ENCODE results near the gene CNOT10. TPM values are rescaled to one million over a fixed set of nuclear protein-coding genes. Genes with fewer than 3 reads are reported as not detected.
"Not testable (repeated sequence)": the region's sequence is repeated elsewhere in the genome, so short reads cannot be mapped to it uniquely, and the experiment has no call there.

Gene CNOT10
- total and polyA plus RNA-seq, 4 donors = 10.0 to 38.3 (median 29.0) TPM

DNA sequence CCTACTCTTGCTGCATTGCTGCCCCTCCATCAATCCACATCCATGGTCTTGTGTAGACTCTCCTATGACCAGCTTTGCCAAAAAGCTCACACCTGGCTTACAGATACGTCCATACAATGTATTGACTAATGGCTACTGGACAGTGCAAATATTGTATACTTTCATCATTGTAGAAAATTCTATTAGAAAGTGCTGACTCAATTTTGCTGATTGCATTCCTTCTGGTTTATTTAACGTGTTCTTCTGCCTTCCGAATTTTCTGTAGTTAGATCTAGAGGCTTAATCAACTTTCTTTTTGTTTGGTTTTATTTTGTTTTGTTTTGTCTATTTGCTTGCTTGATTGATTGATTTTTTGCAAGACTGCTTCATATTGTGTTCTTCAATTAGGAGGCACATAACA lies 29.8 kb upstream of the CNOT10 start:
- ATAC-seq (ENCODE audit: low FRiP score) = no peak
- WGBS, 2 donors = 87 to 91% methylated on average over 3 of the region's 3 CpGs
- Histone ChIP-seq H3K27me3 (ENCODE audit: control insufficient read depth in 1 of 2, insufficient read depth in 2 of 2, low read length in 1 of 2) (no peaks in the 10 kb centered on the region), H3K9me3 (ENCODE audit: control insufficient read depth, low read length) (no peaks in the 10 kb centered on the region), H3K36me3 (ENCODE audit: control insufficient read depth in 1 of 2, insufficient read depth in 2 of 2, low read length in 1 of 2) (no peaks in the 10 kb centered on the region), H3K4me3 (ENCODE audit: low read length in 2 of 2) (no peak overlapping the region), H3K4me1 (ENCODE audit: control insufficient read depth in 1 of 2, insufficient read depth in 2 of 2, low read length in 2 of 2) (no peaks in the 10 kb centered on the region), H3K27ac (ENCODE audit: low read depth in 1 of 2, low read length in 2 of 2) (no peak overlapping the region)
- no peak for DNase-seq
- intact Hi-C loops (cut with DNase I) = no loop called here

DNA sequence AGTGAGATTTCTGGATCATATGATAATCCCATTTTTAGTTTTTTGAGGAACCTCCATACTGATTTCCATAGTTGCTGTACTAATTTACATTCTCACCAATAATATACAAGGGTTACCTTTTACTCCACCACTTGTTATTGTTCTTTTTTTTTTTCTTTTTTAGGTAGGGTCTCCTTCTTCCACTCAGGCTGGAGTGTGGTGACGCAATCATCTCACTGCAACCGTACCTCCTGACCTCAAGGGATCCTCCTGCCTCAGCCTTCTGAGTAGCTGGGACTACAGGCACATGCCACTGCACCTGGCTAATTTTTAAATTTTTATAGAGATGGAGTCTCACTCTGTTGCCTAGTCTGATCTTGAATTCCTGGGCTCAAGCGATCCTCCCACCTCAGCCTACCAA lies 24.4 kb upstream of the CNOT10 start:
- H3K4me1 ChIP-seq (ENCODE audit: control insufficient read depth in 1 of 2, insufficient read depth in 2 of 2, low read length in 2 of 2) = no peaks in the 10 kb centered on the region
- H3K27ac ChIP-seq (ENCODE audit: low read depth in 1 of 2, low read length in 2 of 2) = no peak overlapping the region
- DNase-seq (no peak), ATAC-seq (ENCODE audit: low FRiP score) (no peak)
- no peaks in the 10 kb centered on the region for H3K36me3 ChIP-seq (ENCODE audit: control insufficient read depth in 1 of 2, insufficient read depth in 2 of 2, low read length in 1 of 2)
- H3K9me3 ChIP-seq (ENCODE audit: control insufficient read depth, low read length) = no peaks in the 10 kb centered on the region
- WGBS, 2 donors = 82 to 96% methylated on average over 3 of the region's 3 CpGs
- H3K27me3 ChIP-seq (ENCODE audit: control insufficient read depth in 1 of 2, insufficient read depth in 2 of 2, low read length in 1 of 2) = no peaks in the 10 kb centered on the region
- intact Hi-C loops (cut with DNase I) = no loop called here
- no peak overlapping the region for H3K4me3 ChIP-seq (ENCODE audit: low read length in 2 of 2)

DNA sequence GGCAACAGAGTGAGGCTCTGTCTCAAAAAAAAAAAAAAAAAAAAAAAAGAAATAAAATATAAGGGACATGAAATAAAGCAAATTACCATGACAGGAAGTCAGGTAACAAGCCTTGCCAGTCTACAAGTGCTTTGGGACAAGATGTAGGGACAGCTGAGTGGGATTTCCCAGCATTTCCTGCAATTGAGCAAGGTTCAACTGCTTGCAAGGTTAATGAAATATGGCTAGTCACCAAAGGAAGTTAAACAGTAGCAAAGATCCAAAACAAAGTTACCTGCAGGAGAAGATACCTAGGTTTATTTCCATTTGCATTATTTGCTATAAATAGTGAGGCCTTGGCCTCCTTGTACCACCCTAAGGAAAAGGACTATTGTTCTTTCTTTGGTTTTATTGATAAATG lies 22.3 kb upstream of the CNOT10 start:
- Histone ChIP-seq H3K4me1 (ENCODE audit: control insufficient read depth in 1 of 2, insufficient read depth in 2 of 2, low read length in 2 of 2) (no peaks in the 10 kb centered on the region), H3K9me3 (ENCODE audit: control insufficient read depth, low read length) (no peaks in the 10 kb centered on the region), H3K4me3 (ENCODE audit: low read length in 2 of 2) (no peak overlapping the region), H3K36me3 (ENCODE audit: control insufficient read depth in 1 of 2, insufficient read depth in 2 of 2, low read length in 1 of 2) (no peaks in the 10 kb centered on the region), H3K27me3 (ENCODE audit: control insufficient read depth in 1 of 2, insufficient read depth in 2 of 2, low read length in 1 of 2) (no peaks in the 10 kb centered on the region), H3K27ac (ENCODE audit: low read depth in 1 of 2, low read length in 2 of 2) (no peak overlapping the region)
- intact Hi-C loops (cut with DNase I) = no loop called here
- ATAC-seq (ENCODE audit: low FRiP score) = no peak
- DNase-seq = no peak

DNA sequence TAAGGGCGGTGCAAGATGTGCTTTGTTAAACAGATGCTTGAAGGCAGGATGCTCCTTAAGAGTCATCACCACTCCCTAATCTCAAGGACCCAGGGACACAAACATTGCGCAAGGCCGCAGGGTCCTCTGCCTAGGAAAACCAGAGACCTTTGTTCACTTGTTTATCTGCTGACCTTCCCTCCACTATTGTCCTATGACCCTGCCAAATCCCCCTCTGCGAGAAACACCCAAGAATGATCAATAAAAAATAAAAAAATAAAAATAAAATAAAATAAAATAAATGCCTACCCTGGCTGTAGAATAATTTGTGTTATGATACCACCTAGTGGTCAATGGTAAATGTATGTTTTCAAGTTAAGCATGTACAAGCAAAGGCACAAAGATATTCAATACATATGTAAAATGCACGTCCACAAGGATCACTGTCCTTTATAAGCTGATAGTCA lies 20.3 kb upstream of the CNOT10 start:
- 46 to 53% methylated on average over 5 of the region's 5 CpGs for WGBS, 2 donors
- DNase-seq; H3K36me3 ChIP-seq (ENCODE audit: control insufficient read depth in 1 of 2, insufficient read depth in 2 of 2, low read length in 1 of 2); H3K27me3 ChIP-seq (ENCODE audit: control insufficient read depth in 1 of 2, insufficient read depth in 2 of 2, low read length in 1 of 2); H3K4me3 ChIP-seq (ENCODE audit: low read length in 2 of 2); H3K9me3 ChIP-seq (ENCODE audit: control insufficient read depth, low read length); H3K4me1 ChIP-seq (ENCODE audit: control insufficient read depth in 1 of 2, insufficient read depth in 2 of 2, low read length in 2 of 2); ATAC-seq (ENCODE audit: low FRiP score); H3K27ac ChIP-seq (ENCODE audit: low read depth in 1 of 2, low read length in 2 of 2): not testable (repeated sequence)
- intact Hi-C loops (cut with DNase I) = loop anchor here (1.0 to 2.0 kb wide), 2 partner anchors 154 kb away; no protein-coding TSS in a partner anchor

DNA sequence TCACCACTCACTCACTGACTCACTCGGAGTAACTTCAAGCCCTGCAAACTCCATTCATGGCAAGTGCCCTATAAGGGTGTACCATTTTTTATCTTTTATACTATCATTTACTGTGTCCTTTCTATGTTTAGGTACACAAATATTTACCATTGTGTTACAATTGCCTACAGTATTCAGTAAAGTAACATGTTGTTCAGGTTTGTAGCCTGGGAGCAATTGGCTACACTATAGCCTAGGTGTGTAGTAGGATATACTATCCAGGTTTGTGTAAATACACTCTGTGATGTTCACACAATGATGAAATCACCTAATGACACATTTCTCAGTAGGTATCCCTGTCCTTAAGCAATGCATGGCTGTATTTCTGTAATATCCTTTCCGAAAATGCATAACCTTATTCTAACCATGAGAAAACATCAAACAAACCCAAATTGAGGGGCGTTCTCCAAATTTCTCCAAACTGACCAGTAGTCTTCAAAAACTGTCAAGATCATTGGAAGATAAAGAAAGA lies 17.9 kb upstream of the CNOT10 start:
- ATAC-seq (ENCODE audit: low FRiP score) (no peak), DNase-seq (no peak)
- Histone ChIP-seq H3K27me3 (ENCODE audit: control insufficient read depth in 1 of 2, insufficient read depth in 2 of 2, low read length in 1 of 2) (no peaks in the 10 kb centered on the region), H3K4me3 (ENCODE audit: low read length in 2 of 2) (no peak overlapping the region), H3K9me3 (ENCODE audit: control insufficient read depth, low read length) (no peaks in the 10 kb centered on the region), H3K4me1 (ENCODE audit: control insufficient read depth in 1 of 2, insufficient read depth in 2 of 2, low read length in 2 of 2) (no peaks in the 10 kb centered on the region), H3K27ac (ENCODE audit: low read depth in 1 of 2, low read length in 2 of 2) (no peak overlapping the region), H3K36me3 (ENCODE audit: control insufficient read depth in 1 of 2, insufficient read depth in 2 of 2, low read length in 1 of 2) (no peaks in the 10 kb centered on the region)
- 85 to 87% methylated on average over 3 of the region's 3 CpGs for WGBS, 2 donors
- intact Hi-C loops (cut with DNase I) = no loop called here

DNA sequence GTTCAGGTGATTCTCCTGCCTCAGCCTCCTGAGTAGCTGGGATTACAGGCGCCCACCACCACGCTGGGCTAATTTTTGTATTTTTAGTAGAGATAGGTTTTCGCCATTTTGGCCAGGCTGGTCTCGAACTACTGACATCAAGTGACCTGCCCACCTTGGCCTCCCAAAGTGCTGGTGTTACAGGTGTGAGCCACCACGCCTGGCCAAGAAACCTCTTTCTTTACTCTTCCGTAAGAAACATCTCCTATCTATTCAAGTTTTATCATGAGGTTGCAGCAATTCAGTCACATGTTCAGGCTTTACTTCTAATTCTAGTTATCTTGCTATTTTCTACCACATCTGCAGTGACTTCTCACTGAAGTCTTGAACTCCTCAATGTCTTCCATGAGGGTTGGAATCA lies 15.8 kb upstream of the CNOT10 start:
- H3K4me3 ChIP-seq (ENCODE audit: low read length in 2 of 2); ATAC-seq (ENCODE audit: low FRiP score); intact Hi-C loops (cut with DNase I); H3K9me3 ChIP-seq (ENCODE audit: control insufficient read depth, low read length); H3K27ac ChIP-seq (ENCODE audit: low read depth in 1 of 2, low read length in 2 of 2); H3K27me3 ChIP-seq (ENCODE audit: control insufficient read depth in 1 of 2, insufficient read depth in 2 of 2, low read length in 1 of 2); H3K4me1 ChIP-seq (ENCODE audit: control insufficient read depth in 1 of 2, insufficient read depth in 2 of 2, low read length in 2 of 2); H3K36me3 ChIP-seq (ENCODE audit: control insufficient read depth in 1 of 2, insufficient read depth in 2 of 2, low read length in 1 of 2); DNase-seq: not testable (repeated sequence)
- 90 to 95% methylated on average over 6 of the region's 6 CpGs for WGBS, 2 donors

DNA sequence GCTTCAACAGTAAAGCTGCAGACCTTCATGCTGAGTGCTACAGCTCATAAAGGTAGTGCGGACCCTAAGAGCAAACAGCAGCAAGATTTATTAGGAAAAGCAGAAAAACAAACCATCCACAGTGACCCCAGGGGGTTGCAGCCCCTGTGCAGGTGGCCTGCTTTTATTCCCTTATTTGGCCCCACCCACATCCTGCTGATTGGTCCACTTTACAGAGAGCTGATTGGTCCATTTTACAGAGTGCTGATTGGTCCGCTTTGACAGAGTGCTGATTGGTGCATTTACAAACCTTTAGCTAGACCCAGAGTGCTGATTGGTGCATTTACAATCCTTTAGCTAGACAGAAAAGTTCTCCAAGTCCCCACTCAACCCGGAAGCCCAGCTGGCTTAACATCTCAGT lies 11.3 kb upstream of the CNOT10 start:
- H3K9me3 ChIP-seq (ENCODE audit: control insufficient read depth, low read length); H3K36me3 ChIP-seq (ENCODE audit: control insufficient read depth in 1 of 2, insufficient read depth in 2 of 2, low read length in 1 of 2); ATAC-seq (ENCODE audit: low FRiP score); DNase-seq; intact Hi-C loops (cut with DNase I); H3K4me1 ChIP-seq (ENCODE audit: control insufficient read depth in 1 of 2, insufficient read depth in 2 of 2, low read length in 2 of 2); H3K4me3 ChIP-seq (ENCODE audit: low read length in 2 of 2); H3K27me3 ChIP-seq (ENCODE audit: control insufficient read depth in 1 of 2, insufficient read depth in 2 of 2, low read length in 1 of 2); H3K27ac ChIP-seq (ENCODE audit: low read depth in 1 of 2, low read length in 2 of 2): not testable (repeated sequence)
- 80 to 90% methylated on average over 3 of the region's 3 CpGs for WGBS, 2 donors

DNA sequence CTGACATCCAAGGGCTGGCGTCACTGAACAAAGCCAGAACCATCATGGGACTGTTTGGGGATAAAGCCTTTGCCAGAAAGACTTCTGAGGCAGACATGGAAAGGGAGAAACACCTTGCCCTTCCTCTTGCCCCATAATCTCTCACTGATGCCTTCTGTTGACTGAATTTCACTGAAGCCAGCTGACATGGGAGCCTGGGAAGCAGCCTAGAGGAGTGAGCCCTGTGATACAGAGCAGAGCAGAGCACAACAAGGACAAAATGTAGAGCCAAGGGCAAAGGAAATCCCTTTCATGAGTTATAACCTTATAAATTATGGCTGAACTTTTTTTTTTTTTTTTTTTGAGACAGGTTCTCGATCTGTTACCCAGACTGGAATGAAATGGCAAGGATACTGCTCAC lies 9.8 kb upstream of the CNOT10 start:
- intact Hi-C loops (cut with DNase I) = no loop called here
- Histone ChIP-seq H3K4me3 (ENCODE audit: low read length in 2 of 2) (no peak overlapping the region), H3K4me1 (ENCODE audit: control insufficient read depth in 1 of 2, insufficient read depth in 2 of 2, low read length in 2 of 2) (no peaks in the 10 kb centered on the region), H3K36me3 (ENCODE audit: control insufficient read depth in 1 of 2, insufficient read depth in 2 of 2, low read length in 1 of 2) (no peaks in the 10 kb centered on the region), H3K27ac (ENCODE audit: low read depth in 1 of 2, low read length in 2 of 2) (no peak overlapping the region), H3K9me3 (ENCODE audit: control insufficient read depth, low read length) (no peaks in the 10 kb centered on the region), H3K27me3 (ENCODE audit: control insufficient read depth in 1 of 2, insufficient read depth in 2 of 2, low read length in 1 of 2) (no peaks in the 10 kb centered on the region)
- 89 to 96% methylated on average over 2 of the region's 2 CpGs for WGBS, 2 donors
- DNase-seq = no peak
- no peak for ATAC-seq (ENCODE audit: low FRiP score)

DNA sequence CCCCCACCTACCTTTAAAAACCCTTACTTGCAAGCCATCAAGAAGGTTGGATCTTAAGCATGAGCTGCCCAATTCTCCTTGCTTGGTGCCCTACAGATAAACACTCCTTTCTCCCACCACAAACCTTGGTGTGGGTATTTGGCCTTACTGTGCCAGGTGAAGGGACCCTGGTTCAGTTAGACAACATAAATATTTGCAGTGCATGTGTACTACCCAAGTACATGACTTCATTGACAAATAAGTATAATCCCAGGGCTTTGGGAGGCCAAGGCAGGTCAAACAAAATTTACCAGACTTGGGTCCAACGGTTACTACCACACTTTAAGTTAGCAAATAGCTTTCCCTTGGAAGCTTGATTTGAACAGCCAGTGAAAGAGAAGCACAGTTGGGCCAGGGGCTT lies 9.3 kb upstream of the CNOT10 start:
- no peak overlapping the region for H3K4me3 ChIP-seq (ENCODE audit: low read length in 2 of 2)
- H3K9me3 ChIP-seq (ENCODE audit: control insufficient read depth, low read length) = no peaks in the 10 kb centered on the region
- H3K36me3 ChIP-seq (ENCODE audit: control insufficient read depth in 1 of 2, insufficient read depth in 2 of 2, low read length in 1 of 2) = no peaks in the 10 kb centered on the region
- 81 to 84% methylated on average over 1 of the region's 1 CpG for WGBS, 2 donors
- H3K4me1 ChIP-seq (ENCODE audit: control insufficient read depth in 1 of 2, insufficient read depth in 2 of 2, low read length in 2 of 2) = no peaks in the 10 kb centered on the region
- no peak for ATAC-seq (ENCODE audit: low FRiP score)
- H3K27ac ChIP-seq (ENCODE audit: low read depth in 1 of 2, low read length in 2 of 2) = no peak overlapping the region
- DNase-seq = no peak
- H3K27me3 ChIP-seq (ENCODE audit: control insufficient read depth in 1 of 2, insufficient read depth in 2 of 2, low read length in 1 of 2) = no peaks in the 10 kb centered on the region
- intact Hi-C loops (cut with DNase I) = no loop called here
